ENCODE data around the gene ARMC9.
A peak's percentile ranks its signal among the peaks of the same experiment; 100 is the strongest.
"Not testable (repeated sequence)": the region's sequence is repeated elsewhere in the genome, so short reads cannot be mapped to it uniquely, and the experiment has no call there.

ARMC9 gene, protein sequence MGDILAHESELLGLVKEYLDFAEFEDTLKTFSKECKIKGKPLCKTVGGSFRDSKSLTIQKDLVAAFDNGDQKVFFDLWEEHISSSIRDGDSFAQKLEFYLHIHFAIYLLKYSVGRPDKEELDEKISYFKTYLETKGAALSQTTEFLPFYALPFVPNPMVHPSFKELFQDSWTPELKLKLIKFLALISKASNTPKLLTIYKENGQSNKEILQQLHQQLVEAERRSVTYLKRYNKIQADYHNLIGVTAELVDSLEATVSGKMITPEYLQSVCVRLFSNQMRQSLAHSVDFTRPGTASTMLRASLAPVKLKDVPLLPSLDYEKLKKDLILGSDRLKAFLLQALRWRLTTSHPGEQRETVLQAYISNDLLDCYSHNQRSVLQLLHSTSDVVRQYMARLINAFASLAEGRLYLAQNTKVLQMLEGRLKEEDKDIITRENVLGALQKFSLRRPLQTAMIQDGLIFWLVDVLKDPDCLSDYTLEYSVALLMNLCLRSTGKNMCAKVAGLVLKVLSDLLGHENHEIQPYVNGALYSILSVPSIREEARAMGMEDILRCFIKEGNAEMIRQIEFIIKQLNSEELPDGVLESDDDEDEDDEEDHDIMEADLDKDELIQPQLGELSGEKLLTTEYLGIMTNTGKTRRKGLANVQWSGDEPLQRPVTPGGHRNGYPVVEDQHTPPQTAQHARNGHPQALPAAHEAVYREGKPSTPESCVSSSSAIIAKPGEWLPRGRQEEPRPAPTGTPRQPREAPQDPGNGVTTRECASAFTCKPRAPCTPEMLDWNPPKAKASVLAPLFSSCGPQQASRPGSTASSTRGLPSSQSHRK

DNA sequence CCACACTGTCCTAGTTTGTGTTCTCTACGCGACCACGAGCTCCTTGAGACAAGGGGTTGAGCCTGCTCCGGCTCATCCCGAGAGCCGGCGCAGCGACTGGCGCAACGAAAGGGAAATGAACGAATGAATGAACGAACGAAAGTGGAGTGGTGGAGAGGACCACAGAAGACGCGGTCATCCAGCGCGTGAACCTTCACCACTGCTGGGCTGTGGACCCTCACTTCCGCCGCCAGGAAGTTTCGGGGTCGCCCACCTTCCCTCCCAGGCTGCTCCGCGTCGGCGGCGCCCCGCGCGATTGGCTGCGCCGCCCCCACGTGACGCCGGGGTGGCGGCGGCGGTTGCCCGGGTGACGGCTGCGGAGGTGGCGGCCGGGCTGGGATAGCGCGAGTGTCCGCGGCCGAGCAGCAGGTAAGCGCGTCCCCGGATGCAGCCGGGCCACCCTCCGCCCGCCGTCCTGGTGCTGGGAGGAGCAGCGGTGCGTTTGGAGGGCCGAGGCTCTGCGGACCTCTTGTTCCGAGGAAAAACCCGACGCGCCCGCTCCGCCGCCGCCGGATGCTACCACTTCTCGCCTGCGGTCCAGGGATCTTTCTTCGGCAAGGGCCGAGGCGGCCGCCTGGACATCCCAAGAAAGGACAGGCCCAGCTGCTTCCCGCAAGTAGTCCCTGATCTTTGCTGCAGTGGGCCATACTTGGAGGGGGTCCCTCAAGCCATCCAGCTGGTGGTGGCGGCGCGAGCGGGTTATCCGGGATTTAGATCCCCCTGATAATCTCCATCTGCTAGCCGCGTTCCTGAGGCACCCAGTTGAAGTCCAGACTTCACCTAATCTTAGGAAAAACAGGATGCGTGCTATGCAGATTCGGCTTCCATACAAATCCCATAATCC lies at the start of gene ARMC9:
TSS of gene ARMC9 (plus strand) at position 341 of the 883 bp plus-strand sequence. CDS start 7,608 bp downstream, outside the sequence.
- DNase-seq: peak; percentile 72

DNA sequence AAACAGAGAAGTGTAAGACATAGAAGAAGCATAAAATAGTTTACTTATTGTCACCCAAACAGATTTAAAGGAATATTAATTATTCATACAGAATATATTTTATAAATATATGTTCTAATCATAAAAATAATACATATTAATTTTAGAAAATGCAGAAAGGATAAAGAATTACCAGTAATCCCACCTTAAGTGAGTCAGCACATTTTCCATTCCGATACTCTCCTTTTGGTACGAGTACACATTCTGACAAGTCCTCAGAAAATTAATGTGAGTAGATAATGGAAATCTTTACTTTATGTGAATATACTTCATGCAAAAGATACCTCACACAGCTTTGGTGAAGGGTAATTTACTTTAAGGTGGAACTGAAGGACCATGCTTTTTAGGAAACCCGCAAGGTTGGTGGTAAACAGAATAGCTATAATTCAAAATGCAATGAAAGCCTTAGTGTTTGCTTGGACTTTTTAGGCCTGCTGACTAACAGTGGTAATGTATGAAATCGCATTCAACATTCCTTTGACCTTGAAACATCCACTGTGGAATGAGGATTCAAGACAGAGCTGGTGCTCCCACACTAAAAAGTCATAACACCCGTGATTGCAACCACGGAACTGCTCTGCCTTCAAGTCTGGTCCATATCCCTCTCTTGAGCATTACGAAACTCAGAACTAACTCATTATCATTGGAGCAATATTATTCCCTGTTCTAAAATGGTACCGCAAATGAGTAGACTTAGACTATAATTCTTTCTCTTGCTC lies 45.5 kb upstream of the ARMC9 start:
- DNase-seq: no peak

DNA sequence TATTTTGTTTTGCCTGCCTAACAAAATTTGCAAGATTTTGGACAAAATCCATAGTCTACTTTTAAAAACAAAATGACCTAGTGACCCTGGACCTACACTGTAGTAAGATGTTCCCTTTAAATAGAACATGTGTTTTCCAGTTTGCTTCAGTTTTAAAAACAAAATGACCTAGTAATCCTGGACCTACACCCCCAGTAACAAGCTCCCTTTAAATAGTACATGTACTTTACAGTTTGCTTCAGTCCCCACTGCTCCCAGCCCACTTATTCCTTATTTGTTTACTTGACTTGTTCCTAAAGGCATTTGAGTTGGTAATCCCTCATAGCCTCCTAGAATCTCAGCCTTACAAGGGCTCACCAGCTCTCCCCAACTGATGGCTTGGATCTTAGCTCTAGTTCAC lies 39.1 kb upstream of the ARMC9 start:
- DNase-seq: no peak

DNA sequence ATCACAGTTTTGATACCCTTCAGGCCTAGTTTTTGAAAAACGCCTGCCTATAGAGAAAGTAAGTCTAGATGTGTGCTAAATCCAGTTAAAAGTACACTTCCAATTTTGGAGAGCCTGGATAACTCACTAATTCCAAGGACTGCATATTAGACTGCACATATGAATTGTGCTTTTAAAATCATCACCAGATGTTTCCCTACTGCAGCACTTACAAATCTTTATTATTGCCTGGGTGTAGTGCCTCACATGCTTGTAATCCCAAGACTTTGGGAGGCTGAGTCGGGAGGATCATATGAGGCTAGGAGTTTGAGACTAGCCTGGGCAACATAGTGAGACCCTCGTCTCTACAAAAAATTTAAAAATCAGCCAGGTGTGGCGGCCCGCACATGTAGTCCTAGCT lies 37.7 kb upstream of the ARMC9 start:
- DNase-seq: no peak

DNA sequence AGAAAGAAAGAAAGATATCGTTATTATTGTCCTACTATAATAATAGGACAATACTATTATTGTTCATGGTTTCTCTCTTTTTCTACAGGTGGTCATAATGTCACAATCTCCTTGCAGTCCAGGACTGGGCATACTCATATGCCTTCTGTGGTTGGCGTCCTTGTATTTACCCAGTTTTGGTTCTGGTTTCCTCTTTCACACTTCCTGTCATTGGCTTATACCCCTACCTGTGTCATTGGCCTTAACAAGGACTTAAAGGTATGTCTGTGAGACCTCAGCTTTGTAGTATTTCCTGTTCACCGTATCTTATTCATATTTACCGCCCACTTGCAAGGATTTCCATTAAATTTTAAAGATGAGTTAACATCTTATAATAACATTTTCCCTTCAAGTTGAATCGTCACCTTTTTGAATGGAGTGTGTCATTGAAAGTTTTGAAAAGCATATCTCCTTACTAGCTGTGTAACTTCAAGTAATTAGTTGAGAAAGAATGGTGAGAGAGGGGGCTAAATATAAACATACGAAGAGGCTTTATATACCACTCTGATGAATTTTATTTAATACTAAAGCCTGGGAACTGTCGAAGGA lies 37.1 kb upstream of the ARMC9 start:
- DNase-seq: no peak

DNA sequence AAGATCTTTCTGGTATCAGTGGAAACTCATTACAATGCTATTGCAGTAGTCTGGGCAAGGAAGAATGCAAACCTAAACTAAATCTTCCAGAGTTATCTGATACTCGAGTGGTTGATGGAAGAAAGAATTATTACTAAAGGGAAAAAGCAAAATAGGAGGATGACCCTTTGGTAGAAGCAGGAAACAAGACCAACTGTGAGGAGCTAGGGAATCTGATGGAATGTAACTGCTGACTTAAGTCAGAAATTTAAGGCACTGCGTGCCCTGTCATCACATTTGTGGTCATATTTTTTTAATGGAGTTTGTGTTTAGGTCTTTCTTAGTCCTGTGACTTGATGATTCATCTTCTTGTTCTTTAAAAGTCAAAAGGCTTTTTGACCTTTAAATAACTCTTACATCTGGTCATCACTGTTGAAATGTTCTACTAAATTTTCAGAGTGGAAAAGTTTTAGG lies 36.5 kb upstream of the ARMC9 start:
- no peak for DNase-seq

DNA sequence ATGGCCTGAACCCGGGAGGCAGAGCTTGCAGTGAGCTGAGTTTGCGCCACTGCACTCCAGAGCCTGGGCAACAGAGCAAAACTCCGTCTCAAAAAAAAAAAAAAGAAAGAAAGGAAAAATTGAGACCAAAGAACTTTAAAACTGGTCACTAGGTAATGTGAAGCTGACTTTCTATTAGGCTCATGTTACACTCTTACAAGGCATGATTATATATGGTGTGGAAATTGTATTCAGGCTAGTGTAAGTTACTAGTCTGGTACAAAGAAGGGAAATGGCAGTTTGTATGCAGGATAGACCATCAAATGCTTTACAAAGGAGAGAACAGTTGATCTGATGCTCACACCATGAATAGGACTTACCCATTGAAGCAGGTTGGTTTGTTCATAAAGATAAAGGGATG lies 35.4 kb upstream of the ARMC9 start:
- no peak for DNase-seq

DNA sequence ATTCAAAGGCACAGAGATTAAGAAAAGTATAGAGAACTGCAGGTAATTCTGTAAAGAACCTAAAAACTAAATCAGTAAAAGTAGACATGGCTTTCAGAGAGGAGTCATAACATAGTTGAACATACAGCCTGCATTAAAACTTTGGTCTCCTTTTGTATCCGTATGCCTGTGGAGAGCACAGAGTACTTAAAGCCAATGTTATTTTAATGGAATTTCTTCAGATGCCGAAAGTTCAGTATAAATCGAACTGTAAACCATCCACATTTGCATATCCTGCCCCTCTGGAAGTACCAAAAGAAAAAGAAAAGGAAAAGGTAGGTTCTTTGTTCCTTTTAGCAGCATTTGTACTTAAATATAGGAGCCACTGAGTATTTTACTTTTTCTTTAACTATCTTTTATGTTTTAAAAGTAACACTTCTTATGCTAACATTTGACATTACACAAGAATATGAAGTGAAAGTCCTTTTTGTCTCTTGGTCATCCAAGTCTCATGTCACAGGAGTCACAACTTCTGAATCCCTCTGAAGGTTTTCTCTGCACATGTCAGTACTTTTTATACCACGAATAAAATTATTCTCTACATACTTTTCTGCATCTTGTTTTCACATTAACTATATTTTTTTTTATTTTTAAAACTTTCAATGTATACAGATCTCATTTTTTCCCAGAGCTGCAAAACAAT lies 34.9 kb upstream of the ARMC9 start:
- no peak for DNase-seq

DNA sequence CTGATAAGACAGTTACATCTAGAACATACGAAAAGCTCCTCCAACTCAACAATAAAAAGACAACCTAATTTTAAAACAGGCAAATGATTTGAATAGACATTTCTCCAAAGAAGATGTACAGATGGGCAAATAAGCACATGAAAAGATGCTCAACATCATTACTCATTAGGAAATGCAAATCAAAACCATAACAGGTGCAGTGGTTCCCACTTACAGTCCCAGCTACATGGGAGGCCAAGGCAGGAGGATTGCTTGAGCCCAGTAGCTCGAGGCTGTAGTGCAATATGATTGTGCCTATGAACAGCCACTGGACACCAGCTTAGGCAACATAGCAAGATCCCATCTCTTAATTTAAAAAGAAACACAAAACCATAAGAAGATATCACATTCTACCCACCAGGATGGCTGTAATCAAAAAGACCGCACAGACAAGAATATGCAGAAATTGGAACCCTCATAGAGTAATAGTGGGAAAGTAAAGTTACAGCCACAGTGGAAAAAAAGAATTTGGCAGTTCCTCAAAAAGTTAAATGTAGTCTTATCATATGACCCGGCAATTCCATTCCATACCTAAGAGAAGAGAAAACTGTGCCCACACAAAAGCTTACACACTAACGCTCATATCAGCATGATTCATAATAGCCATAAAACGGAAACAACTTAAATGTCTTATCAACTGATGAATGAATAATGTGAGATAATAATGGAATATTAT lies 30.5 kb upstream of the ARMC9 start:
- DNase-seq: no peak

DNA sequence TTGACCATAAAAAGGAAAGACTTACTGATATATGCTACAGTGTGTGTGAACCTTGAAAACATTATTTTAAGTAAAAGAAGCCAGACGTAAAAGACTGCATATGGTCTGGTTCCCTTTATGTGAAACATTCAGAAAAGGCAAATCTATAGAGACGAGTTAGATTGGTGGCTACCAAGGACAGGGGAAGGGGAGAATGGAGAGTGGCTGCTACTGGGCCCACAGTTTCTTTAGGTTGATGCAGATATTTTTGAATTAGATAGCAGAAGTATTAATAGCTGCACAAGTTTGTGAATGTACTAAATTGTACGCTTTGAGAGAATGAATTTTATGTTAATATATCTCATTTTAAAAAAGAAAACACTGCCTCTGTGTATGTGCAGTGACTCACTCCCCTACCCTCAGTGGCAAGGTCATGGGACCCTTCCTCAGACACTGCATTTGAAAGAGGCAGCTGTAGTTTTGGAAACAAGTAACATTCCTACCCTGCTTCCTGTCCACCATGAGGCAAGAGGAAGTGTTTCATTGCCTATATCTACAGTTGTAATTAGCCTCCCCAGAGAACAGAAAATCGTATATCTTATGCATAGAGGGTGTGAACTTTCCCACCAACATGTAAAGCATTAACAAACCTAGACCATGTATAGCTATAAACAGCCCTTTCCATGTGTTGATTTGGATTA lies 29.8 kb upstream of the ARMC9 start:
- no peak for DNase-seq

DNA sequence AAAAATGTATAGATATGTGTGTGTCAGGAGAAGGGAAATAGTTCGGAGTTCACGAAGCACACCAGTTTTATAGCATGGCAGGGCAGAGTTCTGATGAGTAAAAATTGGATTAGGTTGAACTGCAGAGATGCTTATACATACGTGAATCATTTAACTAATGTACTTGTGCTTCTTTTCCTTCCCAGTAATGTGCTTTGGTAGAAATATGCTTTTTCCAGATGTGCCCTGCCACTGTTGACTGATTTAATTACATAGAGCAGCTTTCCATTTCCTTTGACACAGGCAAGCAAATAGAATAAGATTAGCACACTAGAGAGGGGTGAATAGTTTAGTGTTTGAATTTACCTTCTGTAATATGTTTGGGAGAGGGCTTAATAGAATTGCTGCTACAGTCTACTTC lies 28.9 kb upstream of the ARMC9 start:
- DNase-seq: no peak

DNA sequence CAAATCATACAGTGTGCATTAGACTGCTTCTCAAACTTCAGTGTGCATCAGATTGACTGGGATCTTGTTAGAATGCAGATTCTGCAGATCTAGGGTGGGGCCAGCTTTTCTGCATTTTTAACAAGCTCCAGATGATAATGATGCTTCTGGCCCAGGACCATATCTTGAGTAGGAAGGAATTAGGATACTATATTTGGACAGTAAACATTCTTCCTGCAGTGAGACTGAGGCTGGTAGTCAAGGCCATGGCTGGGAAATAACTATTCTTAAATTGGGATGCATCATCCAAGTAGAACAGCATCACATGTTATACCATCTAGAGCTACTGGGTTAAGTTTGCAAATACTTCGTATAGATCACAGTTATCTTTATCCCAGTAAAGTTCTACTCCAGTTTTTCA lies 28.4 kb upstream of the ARMC9 start:
- no peak for DNase-seq

DNA sequence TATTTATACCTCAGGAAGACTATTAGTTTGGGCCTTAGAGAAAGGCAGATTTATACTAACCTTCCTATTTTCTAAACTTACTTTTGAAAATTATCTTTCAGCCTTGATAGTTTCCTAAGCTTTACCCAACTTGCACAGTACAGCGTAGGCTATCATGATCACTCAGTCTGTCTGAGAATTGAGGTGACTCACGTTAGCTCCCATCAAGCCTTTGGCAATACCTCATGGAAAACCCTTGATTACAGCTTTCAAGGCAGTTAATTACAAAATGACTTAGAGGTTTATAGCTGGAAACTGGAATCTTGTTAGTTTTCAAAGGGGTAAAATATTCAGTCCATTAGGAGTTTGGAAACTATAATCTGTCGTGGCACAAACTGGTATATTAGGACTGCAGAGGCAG lies 26.4 kb upstream of the ARMC9 start:
- DNase-seq: no peak

DNA sequence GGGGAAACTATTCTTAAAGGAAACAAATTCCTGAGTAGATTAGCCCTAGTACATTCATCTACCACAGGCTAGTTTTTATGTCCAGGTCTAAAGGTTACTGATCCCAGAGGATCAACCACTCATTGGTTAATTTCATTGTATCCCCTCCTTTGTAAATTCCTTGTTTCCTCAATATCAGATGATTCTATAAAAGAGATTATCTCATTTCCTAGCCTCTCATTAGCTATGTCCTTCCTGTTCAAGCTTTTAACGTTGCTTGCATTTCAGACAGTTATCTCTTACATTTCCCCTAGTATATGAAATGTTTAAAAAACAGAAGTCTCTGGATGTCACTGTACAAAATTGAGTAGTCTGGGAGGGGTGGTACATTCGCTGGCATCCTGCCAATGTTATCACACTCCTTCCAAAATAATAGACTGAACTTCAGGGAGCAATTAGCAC lies 24.2 kb upstream of the ARMC9 start:
- DNase-seq: peak; percentile 8

DNA sequence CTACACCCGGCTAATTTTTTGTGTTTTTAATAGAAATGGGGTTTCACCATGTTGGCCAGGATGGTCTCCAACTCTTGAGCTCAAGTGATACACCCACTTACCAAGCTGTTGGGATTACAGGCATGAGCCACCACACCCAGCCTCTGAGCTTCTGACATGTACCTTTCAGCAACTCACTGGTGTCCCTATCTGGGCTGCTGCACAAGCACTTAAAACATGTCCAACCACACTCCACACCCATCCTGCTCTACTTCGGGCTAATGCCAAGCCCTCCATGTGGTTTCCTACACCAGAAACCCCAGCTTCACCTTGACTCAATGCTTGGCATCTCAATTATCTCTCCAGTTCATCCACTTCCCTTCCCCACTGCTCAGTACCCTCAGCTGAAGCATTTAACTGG lies 22.4 kb upstream of the ARMC9 start:
- no peak for DNase-seq

DNA sequence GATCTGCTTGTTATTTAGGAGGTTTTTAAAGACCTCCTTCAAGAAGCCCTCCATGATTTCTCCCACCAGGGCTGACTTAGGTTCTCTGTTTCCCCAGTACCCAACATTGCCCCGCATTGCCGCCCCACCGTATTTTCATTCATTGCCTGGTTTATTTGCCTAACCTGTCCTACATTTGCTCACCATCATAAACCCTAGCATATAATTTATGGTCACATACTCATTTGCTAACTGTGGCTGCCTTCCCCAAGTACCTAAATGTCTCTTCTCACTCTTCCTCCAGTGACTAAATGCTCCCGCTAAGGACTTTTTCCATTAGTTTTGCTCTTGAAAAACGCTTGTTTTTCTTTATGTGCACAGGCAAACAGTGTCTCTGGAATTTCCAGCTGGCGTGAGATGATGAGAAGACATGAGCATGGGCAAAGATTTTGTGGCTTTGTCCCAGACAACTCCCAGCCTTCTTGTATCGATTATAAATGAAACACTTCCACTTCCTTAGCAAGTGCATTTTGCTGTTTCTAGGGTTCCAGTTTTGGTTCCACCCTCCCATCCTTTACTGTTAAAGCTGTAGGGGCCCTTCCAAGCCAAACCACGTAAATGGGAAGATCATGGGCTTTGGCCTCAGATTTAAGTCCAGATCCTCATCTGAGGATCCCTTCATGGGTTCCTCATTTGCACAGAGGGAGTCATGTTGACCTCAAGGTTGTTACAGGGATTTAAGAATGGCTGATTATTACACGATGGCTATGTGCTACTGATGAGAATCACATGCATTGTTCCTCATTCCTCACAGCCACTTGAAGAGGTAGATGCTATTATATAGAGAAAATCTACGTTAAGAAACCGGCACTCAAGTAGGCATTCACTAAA lies 21.0 kb upstream of the ARMC9 start:
- DNase-seq: no peak

DNA sequence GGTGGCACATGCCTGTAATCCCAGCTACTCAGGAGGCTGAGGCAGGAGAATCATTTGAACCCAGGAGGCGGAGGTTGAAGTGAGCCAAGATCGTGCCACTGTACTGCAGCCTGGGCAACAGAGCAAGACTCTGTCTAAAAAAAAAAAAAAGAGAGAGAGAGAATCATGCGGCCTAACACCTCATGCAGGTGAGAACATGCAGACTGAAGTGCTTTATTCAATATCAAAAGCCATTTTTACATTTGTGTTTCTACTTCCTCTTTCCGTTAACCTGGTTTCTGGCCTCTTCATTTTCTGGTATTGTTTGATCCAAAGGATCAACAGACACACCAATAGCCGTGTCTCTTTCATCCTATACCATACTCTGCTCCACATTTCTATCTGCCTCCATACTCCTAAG lies 19.6 kb upstream of the ARMC9 start:
- DNase-seq: not testable (repeated sequence)

DNA sequence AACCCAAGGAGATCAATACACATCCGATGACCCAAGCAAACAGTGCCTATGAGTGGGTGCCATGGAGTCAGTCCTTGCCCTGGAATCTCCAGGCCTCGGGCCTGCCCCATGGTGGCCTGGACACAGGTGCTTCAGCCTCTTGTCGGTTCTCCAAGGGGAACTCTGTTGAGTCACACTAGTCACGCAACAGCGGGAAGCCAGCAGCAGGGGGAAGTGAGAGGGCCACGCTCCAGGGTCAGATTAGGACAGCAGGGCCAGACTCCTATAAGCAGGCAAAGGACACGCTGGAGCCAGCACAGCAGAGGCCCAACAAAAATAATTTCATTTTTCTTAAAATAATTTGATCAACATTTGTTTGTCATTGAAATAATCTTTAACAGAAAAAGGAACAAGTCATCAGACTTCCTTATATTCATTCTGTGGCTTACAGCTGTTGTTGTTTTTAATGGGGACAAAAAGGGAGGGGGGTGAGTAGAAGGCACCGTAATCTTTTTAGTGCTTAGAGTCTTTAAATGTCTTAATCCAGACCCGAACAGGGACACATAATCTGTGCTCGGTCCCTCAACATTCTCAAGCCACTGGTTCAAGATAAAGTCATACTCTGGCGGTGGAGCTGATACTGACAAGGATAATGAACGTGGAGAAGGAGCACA lies 16.4 kb upstream of the ARMC9 start:
- DNase-seq: no peak

Measured in NCI-H1105 treated with DMSO at 0.1 percent for 48 hours (cell line).